Fibroblast of the aortic adventitia (primary cell): ENCODE measurements around the gene NCAN. TPM values are rescaled to one million over a fixed set of nuclear protein-coding genes. Genes with fewer than 3 reads are reported as not detected.
A peak's percentile ranks its signal among the peaks of the same experiment; 100 is the strongest.

Source experiments
- DNase-seq: peaks from one replicate; pipeline ENCODE4 v3.0.0-alpha.2; 2010; ENCODE audit warnings: low read depth
- H3K4me3 ChIP-seq: 2 replicates; pipeline ENCODE4 v1.5.1; 2011; ENCODE audit warnings: low read depth, mild to moderate bottlenecking, control low read depth, low read length, moderate library complexity
- CTCF ChIP-seq: IDR thresholded peaks from 2 replicates; pipeline ENCODE4 v1.5.1; 2011; ENCODE audit warnings: mild to moderate bottlenecking, low read length, control low read depth, inconsistent platforms; ENCODE audit not compliant: insufficient read depth
- total RNA-seq: library from RNA; depleted of rRNA; stranded (reverse); fragments of >200 nt; gene quantifications from 2 replicates; pipeline ENCODE4 v1.2.3, GENCODE V29; 2012; ENCODE audit warnings: low replicate concordance

Gene NCAN
- total RNA-seq, 1 donor, result not detected

GRCh38 chr19:19224852-19225494 lies 13.2 kb downstream of the NCAN start:
- DNase-seq, result peak; percentile 46
- TF ChIP-seq CTCF, result peak; percentile 53
- peak overlapping the region; percentile 13 for H3K4me3 ChIP-seq

- TF ChIP-seq CTCF, result no peak
- DNase-seq, result no peak
Observed at GRCh38 chr19:19226204-19226603, 14.4 kb downstream of the NCAN start.

GRCh38 chr19:19226663-19227062 lies 14.9 kb downstream of the NCAN start:
- DNase-seq, result no peak
- TF ChIP-seq CTCF, result no peak
- no peak overlapping the region for H3K4me3 ChIP-seq

More at GRCh38 chr19:19226204-19226603, 14.4 kb downstream of the NCAN start:
- H3K4me3 ChIP-seq, result no peak overlapping the region

- no peak for DNase-seq
- TF ChIP-seq CTCF, result no peak
- H3K4me3 ChIP-seq, result no peak overlapping the region
Observed at GRCh38 chr19:19227217-19227616, 15.5 kb downstream of the NCAN start.

GRCh38 chr19:19229701-19230100 lies 17.9 kb downstream of the NCAN start:
- H3K4me3 ChIP-seq, result no peak overlapping the region
- no peak for DNase-seq
- TF ChIP-seq CTCF, result no peak

GRCh38 chr19:19230999-19231398 lies 19.2 kb downstream of the NCAN start:
- TF ChIP-seq CTCF, result no peak
- DNase-seq, result no peak
- no peak overlapping the region for H3K4me3 ChIP-seq

- no peak for TF ChIP-seq CTCF
Observed at GRCh38 chr19:19232261-19232721, 20.5 kb downstream of the NCAN start.

More at GRCh38 chr19:19232261-19232721, 20.5 kb downstream of the NCAN start:
- no peak overlapping the region for H3K4me3 ChIP-seq
- no peak for DNase-seq
